ENCODE measurements around the gene ACTN4.

ACTN4 gene

DNA sequence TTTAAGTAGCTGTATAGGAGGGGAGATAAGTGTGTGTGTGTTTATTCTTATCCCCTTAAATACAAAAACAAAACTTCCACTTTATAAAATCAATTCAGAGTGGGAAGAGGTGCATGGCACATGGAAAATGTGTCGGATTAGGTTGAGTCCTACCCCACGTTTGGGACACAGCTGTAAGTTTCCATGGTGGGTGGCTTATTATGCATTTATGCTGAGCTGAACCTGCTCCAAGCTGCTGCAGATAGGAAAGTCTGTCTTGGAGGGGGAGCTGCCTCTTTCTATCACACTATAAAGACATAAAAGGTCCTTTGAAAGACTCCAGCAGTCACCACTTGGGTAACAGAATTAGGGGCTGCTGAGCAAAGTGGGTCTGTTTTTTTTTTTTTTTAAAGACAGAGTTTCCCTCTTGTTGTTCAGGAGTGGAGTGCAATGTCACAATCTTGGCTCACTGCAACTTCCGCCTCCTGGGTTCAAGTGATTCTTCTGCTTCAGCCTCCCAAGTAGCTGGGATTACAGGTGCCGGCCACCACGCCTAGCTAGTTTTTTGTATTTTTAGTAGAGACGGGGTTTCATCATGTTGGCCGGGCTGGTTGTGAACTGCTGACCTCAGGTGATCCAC is 15.2 kb downstream of the ACTN4 start:
- DNase-seq, result no peak

DNA sequence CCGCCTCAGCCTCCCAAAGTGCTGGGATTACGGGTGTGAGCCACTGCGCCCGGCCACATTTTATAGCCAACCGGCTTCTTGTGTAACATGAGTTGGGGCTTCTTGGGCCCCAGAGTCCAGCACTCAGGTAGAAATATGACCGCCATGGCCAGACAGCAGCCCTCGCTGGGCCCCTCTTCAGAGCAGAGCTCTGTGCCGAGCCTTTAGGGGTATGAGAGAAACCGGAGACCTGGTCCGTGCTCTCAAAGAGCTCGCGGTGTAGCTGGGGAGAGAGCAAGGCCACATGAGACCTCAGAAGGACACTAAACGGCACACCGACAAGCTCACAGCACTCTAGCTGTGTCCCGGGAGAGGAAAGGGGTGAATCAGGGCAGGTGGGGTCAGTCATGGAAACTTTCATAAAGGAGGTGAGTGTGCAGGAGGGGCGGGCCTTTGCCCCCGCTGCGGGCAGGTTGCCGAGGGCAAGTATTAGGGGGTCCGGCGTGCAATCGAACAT is 15.8 kb downstream of the ACTN4 start:
- no peak for DNase-seq

DNA sequence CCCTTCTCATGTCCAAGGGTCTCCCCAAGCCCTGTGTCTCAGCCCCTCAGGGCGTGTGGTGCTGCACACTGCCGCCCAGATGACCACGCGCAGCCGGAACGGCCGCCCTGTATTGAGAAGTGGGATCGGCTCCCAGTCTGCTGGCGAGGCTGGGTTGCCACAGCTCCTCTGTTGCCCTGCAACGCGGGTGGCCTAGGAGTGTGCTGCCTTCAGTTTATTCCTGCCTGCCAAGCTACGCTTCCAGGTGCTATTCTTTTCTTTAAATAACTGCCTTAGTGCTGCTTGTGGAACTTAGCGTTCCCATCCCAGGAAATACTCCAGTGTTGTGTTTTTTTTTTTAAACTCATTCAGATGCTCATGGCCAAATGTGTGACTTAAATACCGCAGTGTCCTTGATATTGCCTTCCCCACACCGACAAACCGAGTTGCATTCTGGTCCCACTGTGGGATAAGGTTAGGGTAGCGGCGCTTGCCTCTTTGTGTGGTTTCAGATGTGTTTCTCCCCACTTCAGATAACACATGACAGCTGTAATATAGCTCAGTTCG is 16.6 kb downstream of the ACTN4 start:
- DNase-seq, result no peak

DNA sequence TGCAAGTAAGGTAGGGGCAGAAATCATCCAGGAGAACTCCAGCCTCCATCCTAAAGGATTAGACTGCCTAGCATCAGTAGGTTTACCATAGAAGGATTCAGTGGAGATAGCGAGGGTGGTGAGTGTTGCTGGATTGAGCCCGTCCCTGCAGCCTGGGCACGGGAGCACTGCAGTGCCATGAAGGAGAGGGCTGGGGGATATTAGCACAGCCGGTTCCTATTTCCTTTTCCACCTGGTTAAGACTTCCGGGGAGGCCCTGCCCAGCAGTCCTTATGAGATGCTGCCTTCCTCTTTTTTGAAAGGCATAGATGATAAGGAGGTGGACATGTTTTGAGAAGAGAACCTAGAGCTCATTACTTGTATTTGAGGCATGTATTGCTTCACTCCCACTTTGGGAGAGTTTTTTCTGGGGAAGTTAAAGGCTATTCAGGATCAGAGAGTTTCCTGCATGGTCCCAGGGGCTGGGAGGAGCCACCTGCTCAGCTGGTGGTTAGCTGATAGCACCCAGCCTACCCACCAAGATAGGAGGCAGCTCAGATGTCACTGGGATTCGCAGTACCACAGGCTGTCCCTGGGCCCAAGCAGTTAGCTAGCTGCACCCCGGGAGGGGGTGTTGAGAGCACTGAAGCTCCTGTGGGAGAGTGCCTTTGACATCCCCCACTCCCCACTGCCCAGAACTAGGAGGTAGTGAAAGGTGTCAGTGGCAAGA is 17.2 kb downstream of the ACTN4 start:
- no peak for DNase-seq

DNA sequence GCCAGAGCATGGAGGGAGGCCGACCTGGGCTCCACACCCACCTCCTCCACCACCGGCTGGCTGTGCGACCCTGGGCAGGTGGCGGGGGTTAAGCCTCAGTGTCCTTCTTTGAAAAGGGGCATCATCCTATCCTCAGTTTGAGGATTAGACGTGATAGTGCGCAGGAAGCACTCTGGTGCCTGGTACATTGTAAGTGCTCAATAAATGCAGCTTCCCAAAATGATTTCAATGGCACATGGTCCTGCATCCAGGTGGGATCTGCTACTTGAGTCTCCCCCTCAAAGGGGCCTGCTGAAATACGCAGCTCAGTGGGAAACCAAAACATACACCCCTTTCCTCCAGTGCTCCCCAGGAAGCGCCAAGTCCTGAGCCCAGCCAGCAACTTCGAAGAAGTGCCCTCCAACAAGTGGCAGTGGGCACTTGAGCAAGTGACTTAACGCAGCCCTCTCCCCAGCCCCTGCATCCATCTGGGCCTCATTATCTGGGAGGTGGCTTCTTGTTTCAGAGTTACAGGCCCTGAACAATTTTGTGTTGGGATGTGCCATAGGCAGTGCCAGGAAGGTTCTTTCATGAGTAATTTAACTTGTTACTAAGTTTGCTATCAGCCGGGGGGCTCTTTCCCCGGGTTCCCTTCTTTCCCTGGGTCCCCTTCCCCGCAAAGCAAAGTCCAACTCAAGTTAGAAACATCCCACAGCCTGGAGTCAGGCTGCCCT is 17.9 kb downstream of the ACTN4 start:
- no peak for DNase-seq

DNA sequence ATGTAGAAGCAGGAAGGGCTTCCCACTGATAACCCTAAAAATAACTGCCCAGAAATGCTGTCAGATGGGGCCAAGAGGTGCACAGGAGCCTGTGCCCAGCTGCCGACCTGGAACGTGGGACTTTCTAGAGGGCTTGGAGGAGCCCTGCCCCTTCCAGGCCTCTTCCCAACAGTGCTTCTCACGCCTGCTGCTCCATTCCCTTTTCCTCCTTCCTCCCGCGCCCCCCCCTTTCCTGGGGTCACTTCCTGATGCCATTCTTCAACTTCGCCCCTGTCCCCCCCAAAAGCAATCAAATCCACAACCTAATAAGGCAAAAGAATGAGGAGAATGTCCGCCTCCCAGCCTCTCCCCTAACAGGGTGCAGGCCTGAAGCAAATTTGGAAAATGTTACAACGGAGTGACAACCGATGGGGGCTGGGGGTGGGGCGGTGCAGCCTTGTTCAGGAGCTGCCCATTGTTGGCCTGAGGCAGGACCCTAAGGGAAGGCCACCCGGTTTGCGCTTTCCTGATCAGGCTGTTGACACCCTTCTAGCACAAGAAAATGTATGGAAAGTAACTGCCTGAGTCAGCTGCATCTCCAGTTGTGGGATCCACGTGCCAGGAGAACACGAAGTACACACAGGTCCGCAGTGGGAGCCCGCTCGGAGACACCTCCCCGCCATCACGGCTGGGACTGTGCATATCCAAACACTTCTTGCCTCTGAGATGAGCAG is 18.7 kb downstream of the ACTN4 start:
- DNase-seq, result no peak

DNA sequence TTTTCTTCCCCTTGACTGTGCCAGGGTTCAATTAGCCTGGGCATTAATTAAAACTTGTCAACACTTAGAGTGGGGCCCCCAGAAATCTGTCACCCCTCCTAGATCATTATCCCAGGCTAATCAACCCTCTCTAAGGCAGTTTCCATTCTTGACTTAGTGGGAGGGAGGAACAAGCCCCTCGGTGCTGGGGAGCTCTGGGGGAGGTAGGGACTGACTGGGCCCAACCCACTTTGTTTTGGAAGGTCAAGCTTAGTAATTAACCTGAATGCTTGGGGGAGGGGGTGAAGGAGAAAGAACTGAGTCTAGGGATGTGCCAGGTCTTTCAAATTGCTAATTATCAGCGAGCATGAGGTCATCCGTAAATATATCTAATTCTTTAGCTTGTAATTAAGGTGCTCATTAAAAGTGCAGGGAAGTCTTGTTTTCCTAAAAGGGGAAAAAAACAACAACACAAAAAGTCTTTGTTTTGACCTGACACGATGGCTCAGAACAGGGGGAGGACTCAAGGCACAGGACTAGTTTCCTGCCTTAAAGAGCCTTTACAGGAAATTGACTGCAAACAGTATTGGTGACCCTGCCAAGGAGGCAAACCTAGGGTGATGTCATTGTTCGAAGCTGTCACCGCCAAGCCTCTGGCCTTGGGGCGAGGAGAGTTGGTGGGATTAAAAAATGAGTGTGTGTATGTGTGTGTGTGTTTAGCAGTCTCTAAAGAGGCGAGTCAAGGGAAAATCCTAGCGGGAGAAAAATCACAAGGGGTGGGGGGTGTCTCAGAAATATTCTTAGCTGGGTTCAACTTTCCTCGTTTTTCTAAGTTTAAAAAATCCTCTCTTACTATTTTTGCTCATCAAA is 19.4 kb downstream of the ACTN4 start:
- DNase-seq, result no peak

DNA sequence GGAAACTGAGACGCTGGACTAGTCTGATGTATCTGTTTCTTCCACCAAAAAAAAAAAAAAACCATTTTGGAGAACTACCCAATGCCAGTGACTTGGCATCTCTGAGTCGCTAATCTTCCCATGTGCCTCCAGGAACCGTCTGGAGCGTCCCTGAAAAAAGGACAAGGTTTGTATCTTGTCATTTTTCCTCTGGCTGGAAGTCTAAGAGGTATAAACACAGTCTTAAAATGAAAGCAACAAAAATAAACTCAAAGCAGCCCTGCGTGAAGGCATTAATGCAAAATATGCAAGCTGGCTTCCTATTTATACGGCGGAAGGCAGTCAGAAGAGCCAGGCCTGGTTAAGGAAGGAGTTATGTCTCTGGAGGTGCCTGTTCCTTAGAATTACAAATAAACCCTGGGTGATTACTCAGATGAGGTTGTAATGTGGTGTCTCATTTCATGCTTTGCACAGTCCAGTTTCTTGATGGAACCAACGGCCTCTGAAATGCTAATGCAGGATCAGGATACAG is 20.3 kb downstream of the ACTN4 start:
- DNase-seq, result no peak

DNA sequence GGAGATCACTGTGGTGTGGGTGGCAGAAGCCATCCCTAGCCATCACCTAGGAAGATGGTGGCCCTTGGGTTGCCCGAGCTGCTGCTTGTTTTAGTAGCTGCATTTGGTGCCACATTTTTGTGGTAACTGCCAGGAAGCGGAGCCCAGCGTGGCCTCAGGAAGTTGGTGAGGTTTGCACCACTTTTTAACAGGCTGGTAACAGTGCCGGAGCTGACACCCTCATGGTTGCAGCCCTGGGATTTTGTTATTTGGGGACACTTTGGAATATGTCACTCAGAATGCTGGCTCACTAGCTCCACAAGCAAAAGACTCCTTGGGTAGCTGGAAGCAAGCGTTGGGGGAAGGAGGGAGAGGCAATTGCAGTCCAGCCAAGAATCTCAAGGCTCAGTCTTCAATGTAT is 22.1 kb downstream of the ACTN4 start:
- DNase-seq, result no peak

DNA sequence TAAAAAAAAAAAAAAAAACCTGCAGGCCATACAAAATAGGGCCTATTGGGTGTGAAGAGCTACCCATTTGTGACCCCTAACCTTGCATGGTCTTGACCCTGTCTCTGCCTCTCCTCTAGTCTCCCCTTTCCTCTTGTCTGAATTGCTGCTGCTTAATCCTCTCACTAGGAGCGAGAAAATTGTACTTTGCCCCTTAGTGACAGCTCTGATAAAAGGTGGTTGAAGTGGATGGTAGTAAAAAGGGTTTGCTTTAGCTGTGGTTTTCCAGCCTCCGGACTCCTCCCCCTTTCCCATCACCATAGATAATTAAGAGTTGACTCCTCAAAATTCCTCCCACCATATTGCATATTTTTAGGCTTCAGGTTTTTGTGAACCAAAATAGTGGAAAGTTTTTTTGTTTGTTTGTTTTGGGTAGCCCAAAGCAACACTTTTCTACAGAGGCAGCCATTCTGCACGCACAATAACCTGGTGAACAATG is 23.5 kb downstream of the ACTN4 start:
- DNase-seq, result peak; percentile 62

DNA sequence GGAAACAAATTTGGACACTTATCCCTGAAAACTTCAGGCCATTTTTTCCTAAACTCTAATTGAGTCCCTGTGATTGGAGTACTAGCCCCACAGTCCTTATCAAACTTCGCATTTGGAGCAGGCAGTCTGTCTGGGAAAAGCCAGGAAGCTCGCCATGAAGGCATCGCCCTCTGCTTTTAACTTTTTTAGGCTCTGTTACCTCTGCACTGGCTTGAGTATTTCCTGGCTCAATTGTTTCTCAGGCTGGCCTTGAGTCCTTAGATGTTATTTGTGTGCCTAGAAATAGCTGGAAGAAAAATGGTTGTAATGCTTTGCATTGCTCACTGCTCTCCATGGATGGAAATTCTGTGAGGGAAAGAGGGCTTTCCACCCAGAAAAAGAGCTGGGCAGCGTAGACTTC is 24.2 kb downstream of the ACTN4 start:
- DNase-seq, result no peak

DNA sequence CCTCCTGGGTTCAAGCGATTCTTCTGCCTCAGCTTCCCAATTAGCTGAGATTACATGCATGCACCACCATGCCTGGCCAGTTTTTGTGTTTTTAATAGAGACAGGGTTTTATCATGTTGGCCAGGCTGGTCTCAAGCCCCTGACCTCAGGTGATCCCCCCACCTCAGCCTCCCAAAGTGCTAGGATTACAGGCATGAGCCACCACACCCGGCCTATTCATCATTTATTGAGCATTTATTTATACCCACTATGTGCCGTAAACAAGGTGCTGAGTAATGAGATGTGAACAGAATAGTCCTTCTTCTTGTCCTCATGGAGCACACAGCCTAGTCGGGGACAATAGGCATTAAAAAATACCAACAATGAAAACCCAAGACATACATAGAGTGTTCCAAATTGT is 25.6 kb downstream of the ACTN4 start:
- no peak for DNase-seq

DNA sequence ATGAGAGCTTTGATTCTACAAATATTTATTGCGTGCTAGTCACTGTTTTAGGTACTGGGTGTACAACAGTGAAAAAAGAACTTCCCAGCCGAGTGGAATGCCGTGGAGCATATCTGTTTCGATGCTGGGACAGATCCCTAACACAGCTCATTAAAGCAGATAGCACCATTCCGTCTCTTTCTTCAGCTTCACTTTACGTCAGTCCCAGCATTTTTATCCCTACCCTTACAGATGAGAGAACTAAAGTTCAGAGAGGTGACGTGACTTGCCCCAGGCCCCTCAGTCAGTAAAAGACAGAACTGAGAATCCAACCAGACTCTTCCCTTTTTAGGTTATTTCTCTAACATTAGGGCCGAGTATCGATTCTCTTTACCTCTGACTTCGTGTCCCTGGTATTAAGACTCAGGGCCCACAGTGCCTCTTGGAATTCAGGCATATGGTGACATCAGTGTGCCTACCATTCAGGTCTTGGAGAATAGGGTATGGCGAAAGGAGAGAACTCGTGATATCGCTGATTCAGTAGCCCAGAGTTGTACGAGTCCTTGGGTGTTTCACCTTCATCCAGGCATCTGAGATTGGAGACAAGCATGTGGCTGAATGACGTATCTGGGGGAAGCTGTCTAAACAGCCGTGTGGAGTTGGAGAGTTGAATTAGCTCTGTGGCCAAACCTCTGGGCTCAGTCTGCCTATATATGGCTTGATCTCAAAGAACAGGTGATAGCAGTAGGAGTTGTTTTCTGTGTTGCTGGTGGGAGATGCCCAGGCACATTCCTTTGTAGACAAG is 27.1 kb downstream of the ACTN4 start:
- no peak for DNase-seq

DNA sequence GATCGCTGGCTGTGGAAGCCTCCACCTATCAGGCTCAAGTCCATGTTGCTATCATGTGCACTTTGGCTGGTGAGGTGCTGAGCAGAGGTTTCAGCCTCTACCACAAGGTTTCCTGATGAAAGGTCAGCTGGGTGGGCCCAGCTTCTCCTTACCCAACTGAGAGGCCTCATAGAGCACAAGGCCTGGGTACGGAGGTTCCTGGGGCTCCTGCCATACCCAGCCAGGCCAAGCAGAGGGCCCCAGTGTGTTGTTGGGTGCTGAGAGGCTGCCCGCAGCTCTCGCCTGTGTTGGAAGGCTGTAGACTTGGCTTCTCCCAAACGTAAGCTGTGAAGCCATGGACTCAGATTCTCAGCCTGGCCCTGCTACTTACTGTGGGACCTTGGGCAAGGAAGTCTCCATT is 28.2 kb downstream of the ACTN4 start:
- DNase-seq, result no peak

DNA sequence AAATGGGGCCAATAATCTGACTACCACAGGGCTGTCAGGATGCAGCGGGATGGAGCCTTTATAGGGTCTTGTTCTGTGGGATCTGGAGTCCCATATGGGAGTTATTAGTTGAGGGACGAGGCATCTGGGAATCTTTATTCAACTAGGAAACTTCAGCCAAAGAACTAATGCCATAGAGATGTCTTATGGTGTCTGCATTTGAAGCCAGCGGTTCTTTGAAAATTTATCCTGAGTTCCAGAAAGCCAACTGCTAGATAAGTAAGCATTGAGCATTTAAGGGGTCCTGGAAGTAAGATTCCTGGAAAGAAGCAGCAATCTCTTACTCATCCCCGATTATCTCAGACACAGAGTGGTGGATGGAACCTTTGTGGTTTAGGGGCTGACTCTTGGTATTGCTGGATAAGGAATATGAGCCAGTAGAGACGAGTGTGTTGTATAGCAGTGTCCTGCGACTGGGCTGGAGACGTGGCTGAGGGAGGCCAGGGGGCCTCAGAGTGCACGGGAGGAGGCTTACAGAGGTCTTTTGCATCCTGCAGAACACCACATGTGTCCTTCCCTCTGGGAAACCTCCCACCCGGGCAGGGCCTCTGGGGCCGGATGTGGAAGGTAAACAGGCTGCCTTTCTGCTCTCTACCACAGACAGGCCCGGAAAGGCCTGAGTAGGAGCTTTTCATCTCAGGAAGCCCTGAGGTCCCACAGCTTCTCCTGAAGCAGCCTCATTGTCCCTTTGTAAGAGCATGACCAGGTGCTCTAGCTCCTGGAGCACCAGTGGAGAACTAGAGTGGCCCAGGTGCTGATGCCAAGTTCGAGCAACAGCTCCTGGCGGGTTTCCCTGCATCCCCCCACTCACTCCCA is 28.8 kb downstream of the ACTN4 start:
- DNase-seq, result peak; percentile 65

DNA sequence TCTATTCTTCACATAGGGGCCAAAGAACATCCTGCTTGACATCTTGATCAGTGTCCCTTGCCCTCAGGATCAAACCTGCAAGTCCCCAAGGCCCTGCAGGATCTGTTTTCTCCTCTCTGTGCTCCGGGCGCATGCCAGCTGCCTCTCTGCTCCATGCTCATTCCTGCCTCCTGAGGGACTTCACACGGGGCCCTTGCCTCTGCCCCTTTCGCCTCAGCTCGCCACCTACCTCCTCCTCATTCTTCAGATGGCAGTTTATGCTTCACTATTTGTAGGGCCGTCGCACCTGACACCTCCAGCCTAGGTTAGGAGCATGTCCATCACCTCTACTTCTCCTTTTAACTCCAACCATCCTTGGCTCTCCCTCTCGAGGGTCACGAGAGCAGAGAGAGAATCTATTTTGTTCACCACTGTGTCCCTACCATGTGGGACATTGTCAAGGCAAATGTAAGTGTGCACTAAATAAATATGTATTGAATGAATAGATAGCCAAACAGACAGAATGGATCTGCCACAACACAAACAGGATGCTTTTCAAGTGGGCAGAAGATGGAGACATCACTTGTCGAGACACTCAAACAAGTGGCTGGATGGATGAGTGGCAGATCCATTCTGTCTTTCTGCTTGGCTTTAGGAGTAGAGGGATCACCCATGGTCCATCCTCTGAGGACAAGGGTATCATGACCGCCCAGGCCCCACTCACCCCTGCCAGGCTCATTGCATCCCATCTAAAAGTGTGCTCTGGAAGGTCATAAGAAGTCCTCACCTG is 29.6 kb downstream of the ACTN4 start:
- DNase-seq, result peak; percentile 55

DNA sequence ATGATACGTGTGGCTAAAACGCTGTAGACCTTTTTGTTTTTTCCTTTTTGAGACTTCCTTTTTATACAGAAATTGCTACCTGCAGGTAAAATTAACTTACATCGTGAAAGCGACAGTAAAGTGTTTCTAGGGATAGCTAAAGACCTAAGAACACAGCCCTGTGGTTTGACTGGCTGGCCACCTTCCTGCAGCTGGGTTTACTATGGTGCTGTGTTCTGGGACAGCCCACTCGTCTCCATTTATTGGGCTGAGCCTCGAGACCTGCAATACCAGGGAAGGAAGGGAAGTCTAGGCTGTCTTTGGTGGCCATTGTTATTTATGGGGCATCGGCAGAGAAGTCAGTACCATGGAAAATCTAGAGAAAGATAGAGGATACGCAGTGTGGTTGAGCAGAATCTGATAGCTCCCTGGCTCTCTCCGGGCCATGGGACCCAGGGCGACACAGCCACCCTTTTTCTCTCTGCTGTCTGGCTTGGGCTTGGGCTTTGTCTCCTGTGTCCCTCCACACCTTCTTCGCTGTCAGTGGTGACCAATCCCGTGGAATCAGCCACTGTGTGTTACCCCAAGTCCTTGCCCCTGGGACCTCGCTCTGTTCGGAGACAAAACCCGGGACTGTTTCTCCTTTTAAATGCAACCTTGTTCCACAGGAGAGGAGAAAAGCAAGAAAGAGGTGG is 30.9 kb downstream of the ACTN4 start:
- DNase-seq, result no peak

DNA sequence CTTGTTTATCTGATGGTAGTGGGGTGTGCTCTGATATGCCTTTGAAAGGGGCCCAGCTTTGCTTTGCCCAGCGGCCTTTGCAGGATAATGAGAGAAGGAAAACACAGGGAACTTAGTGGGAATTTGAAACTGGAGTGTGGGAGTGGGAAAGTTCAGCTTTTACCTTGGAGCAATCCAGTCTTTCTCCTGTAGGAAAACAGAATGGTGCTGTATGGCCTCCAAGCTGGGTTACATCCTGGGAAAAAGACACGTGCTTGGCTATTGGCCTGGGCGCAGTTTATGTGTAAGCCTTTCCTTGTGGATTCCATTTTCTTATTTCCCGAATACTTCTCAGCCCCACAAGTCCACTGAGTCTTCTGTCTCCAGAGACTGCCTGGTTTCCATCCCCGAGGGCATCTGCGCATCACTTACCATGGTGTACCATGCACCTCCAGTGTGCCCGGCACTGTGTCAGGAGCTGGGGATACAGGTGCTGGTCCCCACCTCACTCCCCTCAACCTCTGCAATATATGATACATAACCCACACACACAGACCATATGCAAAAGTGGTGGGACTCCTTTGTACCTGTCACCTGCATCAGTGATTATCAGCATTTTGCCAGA is 31.5 kb downstream of the ACTN4 start:
- DNase-seq, result no peak

All from DMS53 (cell line).